HCT116 (cell line): ENCODE results near the gene IDI1. TPM values are rescaled to one million over a fixed set of nuclear protein-coding genes. Genes with fewer than 3 reads are reported as not detected.

Experiments
- ATAC-seq: fragments of 200-7000 bp; cut with Tn5 transposase; 2 replicates; pipeline ENCODE4 v1.9.1; 2020; ENCODE audit warnings: mild to moderate bottlenecking, moderate library complexity
- BruUV-seq: library from RNA; stranded (reverse); fragments of 400-500 nt; replicated peaks from 2 replicates; lab custom pipeline; 2021; lab: Mats Ljungman, UMichigan
- CTCF ChIA-PET: fragments of 300-600 bp; sonication (Branson Sonifier 250); formaldehyde crosslinking; loops from one replicate; lab custom pipeline; 2021; ENCODE audit warnings: antibody characterized with exemption; lab: Charles Lee
- POLR2A ChIA-PET: fragments of 300-600, 350-600 bp; sonication (Branson Sonifier 250); formaldehyde crosslinking; loops from one replicate; lab custom pipeline; 2021; ENCODE audit warnings: antibody characterized with exemption; lab: Charles Lee
- RAD21 ChIA-PET, 2 experiments: fragments of 300-600 bp; sonication (Branson Sonifier 250); formaldehyde crosslinking; loops; one replicate each; lab custom pipeline; 2023; ENCODE audit warnings: low total read pairs in 2 of 2; ENCODE audit not compliant: uncharacterized antibody in 2 of 2, unreplicated experiment in 2 of 2, low non-redundant PET in 1 of 2; lab: Charles Lee
- DNase-seq: peaks from one replicate; pipeline ENCODE4 v3.0.0-alpha.2; 2010; ENCODE audit warnings: low read depth, low spot score
- H2AFZ ChIP-seq: fragments of 200-600 bp; shearing (Covaris generic), sonication (generic); 2 replicates; pipeline ENCODE4 v1.6.1; 2017; ENCODE audit warnings: low read depth, mixed run types, mixed read lengths, antibody characterized with exemption, low read length; ENCODE audit not compliant: poor library complexity, severe bottlenecking
- H3K27ac ChIP-seq: 2 replicates; pipeline ENCODE4 v1.5.1; 2012; ENCODE audit warnings: low read depth, low read length
- H3K27me3 ChIP-seq: fragments of 200-600 bp; sonication (generic); 2 replicates; pipeline ENCODE4 v1.6.1; 2016; ENCODE audit warnings: mixed run types, low read length, mixed read lengths; ENCODE audit not compliant: insufficient read depth
- H3K36me3 ChIP-seq, 2 experiments: fragments of 200-500 bp in 1 of 2; fragments of 200-600 bp in 1 of 2; sonication (Bioruptor generic) in 1 of 2; sonication (generic) in 1 of 2; 2 replicates each; pipeline versions ENCODE4 v1.5.1 to v1.6.1; 2014 to 2016; ENCODE audit warnings: low read length in 2 of 2, inconsistent platforms in 1 of 2, mixed read lengths in 1 of 2, mixed run types in 1 of 2; ENCODE audit not compliant: insufficient read depth in 2 of 2, control insufficient read depth in 1 of 2
- H3K4me1 ChIP-seq, 2 experiments: fragments of 200-600 bp in 1 of 2; sonication (generic) in 1 of 2; 2 replicates each; pipeline versions ENCODE4 v1.5.1 to v1.6.1; 2012 to 2017; ENCODE audit warnings: low read length in 2 of 2, inconsistent platforms in 1 of 2, mild to moderate bottlenecking in 1 of 2, mixed read lengths in 1 of 2, mixed run types in 1 of 2, moderate library complexity in 1 of 2; ENCODE audit not compliant: insufficient read depth in 2 of 2, control insufficient read depth in 1 of 2
- H3K4me2 ChIP-seq: fragments of 200-600 bp; sonication (generic); 2 replicates; pipeline ENCODE4 v1.6.1; 2017; ENCODE audit warnings: mixed run types, low read length, mixed read lengths
- H3K4me3 ChIP-seq, 2 experiments: fragments of 200-600 bp in 1 of 2; sonication (generic) in 1 of 2; replicated peaks in 1 of 2; 2 replicates each; pipeline ENCODE4 v1.5.1; 2011 to 2016; ENCODE audit warnings: low read length in 2 of 2, control low read depth in 1 of 2, low read depth in 1 of 2, mild to moderate bottlenecking in 1 of 2, mixed read lengths in 1 of 2, mixed run types in 1 of 2
- H3K79me2 ChIP-seq: fragments of 200-600 bp; sonication (generic); 2 replicates; pipeline ENCODE4 v1.6.1; 2017; ENCODE audit warnings: mild to moderate bottlenecking, mixed run types, low read length, moderate library complexity, mixed read lengths; ENCODE audit not compliant: insufficient read depth
- H3K9ac ChIP-seq: fragments of 200-600 bp; sonication (generic); 2 replicates; pipeline ENCODE4 v1.6.1; 2016; ENCODE audit warnings: low read length, mixed read lengths
- H3K9me2 ChIP-seq: fragments of 200-600 bp; sonication (generic), shearing (Covaris generic); 2 replicates; pipeline ENCODE4 v1.6.1; 2017; ENCODE audit warnings: mixed run types, mild to moderate bottlenecking, moderate library complexity; ENCODE audit not compliant: insufficient read depth
- H3K9me3 ChIP-seq, 2 experiments: fragments of 200-500 bp in 1 of 2; fragments of 200-600 bp in 1 of 2; sonication (Bioruptor generic) in 1 of 2; sonication (generic) in 1 of 2; 2 replicates each; pipeline ENCODE4 v1.6.1; 2014 to 2017; ENCODE audit warnings: low read length in 2 of 2, mixed read lengths in 2 of 2, inconsistent platforms in 1 of 2, low read depth in 1 of 2, mild to moderate bottlenecking in 1 of 2, mixed run types in 1 of 2, moderate library complexity in 1 of 2; ENCODE audit not compliant: control insufficient read depth in 1 of 2, insufficient read depth in 1 of 2
- H4K20me1 ChIP-seq: fragments of 200-600 bp; sonication (generic), shearing (Covaris generic); 2 replicates; pipeline ENCODE4 v1.6.1; 2017; ENCODE audit warnings: mixed run types, mild to moderate bottlenecking, moderate library complexity; ENCODE audit not compliant: insufficient read depth
- CBX3 ChIP-seq: IDR thresholded peaks from 2 replicates; pipeline ENCODE4 v1.6.1; 2012; ENCODE audit warnings: low read depth
- CEBPB ChIP-seq: IDR thresholded peaks from 2 replicates; pipeline ENCODE4 v1.6.1; 2012; ENCODE audit warnings: low read depth
- EGR1 ChIP-seq: IDR thresholded peaks from 2 replicates; pipeline ENCODE4 v1.6.1; 2012; ENCODE audit warnings: low read depth
- ELF1 ChIP-seq: IDR thresholded peaks from 2 replicates; pipeline ENCODE4 v1.6.1; 2012; ENCODE audit warnings: low read depth, borderline replicate concordance
- EZH2 ChIP-seq: fragments of 200-600 bp; sonication (generic); IDR thresholded peaks from 2 replicates; pipeline ENCODE4 v1.6.1; 2017; ENCODE audit warnings: antibody characterized with exemption, mixed run types
- EZH2phosphoT487 ChIP-seq: fragments of 200-600 bp; IDR thresholded peaks from 2 replicates; pipeline ENCODE4 v1.6.1; 2018; ENCODE audit warnings: antibody characterized with exemption, borderline replicate concordance
- FOSL1 ChIP-seq: IDR thresholded peaks from 2 replicates; pipeline ENCODE4 v1.6.1; 2012; ENCODE audit warnings: low read depth
- JUND ChIP-seq: IDR thresholded peaks from 2 replicates; pipeline ENCODE4 v1.6.1; 2012
- POLR2A ChIP-seq: IDR thresholded peaks from 2 replicates; pipeline ENCODE4 v1.7.0; 2011; ENCODE audit warnings: borderline replicate concordance; ENCODE audit not compliant: insufficient read depth, insufficient read length; ENCODE audit errors: extremely low read depth
- RAD21 ChIP-seq: IDR thresholded peaks from 2 replicates; pipeline ENCODE4 v1.6.1; 2012; ENCODE audit warnings: low read depth, mild to moderate bottlenecking
- SIN3A ChIP-seq: IDR thresholded peaks from 2 replicates; pipeline ENCODE4 v1.6.1; 2012; ENCODE audit warnings: low read depth
- SP1 ChIP-seq: IDR thresholded peaks from 2 replicates; pipeline ENCODE4 v1.6.1; 2012; ENCODE audit warnings: low read depth
- SRF ChIP-seq: IDR thresholded peaks from 2 replicates; pipeline ENCODE4 v1.6.1; 2012; ENCODE audit warnings: low read depth
- TCF7L2 ChIP-seq: IDR thresholded peaks from 2 replicates; pipeline ENCODE4 v1.7.0; 2011; ENCODE audit warnings: borderline replicate concordance, inconsistent platforms; ENCODE audit not compliant: insufficient read depth, insufficient read length; ENCODE audit errors: extremely low read depth
- YY1 ChIP-seq: IDR thresholded peaks from 2 replicates; pipeline ENCODE4 v1.6.1; 2011; ENCODE audit warnings: low read length, low read depth, moderate library complexity, mild to moderate bottlenecking; ENCODE audit not compliant: insufficient replicate concordance; ENCODE audit errors: extremely low read depth
- intact Hi-C: fragments of 100-400 bp; cut with micrococcal nuclease; formaldehyde crosslinking; loops from 2 replicates; pipeline ENCODE4 v1.10.0; 2022
- total RNA-seq: library from RNA; stranded (reverse); gene quantifications from one replicate; pipeline ENCODE4 v1.2.1, GENCODE V29; 2021; ENCODE audit not compliant: unreplicated experiment
- TF ChIP-seq, protein P1 (sequence below): IDR thresholded peaks from 2 replicates; pipeline ENCODE4 v1.6.1; 2012
- TF ChIP-seq, protein P2 (sequence below): IDR thresholded peaks from 2 replicates; pipeline ENCODE4 v1.6.1; 2011; ENCODE audit warnings: mild to moderate bottlenecking, low read length, moderate library complexity; ENCODE audit not compliant: insufficient replicate concordance; ENCODE audit errors: extremely low read depth
- TF ChIP-seq, protein P3 (sequence below): IDR thresholded peaks from 2 replicates; pipeline ENCODE4 v1.6.1; 2012
- TF ChIP-seq, protein P4 (sequence below), 3 experiments: fragments of 200-600 bp in 1 of 3; sonication (generic) in 1 of 3; IDR thresholded peaks in 2 of 3; conservative IDR thresholded peaks in 1 of 3; 2 replicates each; pipeline ENCODE4 v1.5.1; 2012 to 2017; ENCODE audit warnings: low read depth in 2 of 3, low read length in 2 of 3, antibody characterized with exemption in 1 of 3, borderline replicate concordance in 1 of 3, control low read depth in 1 of 3, mild to moderate bottlenecking in 1 of 3, mixed read lengths in 1 of 3, mixed run types in 1 of 3, moderate library complexity in 1 of 3; ENCODE audit not compliant: insufficient read depth in 1 of 3
- TF ChIP-seq, protein P5 (sequence below): IDR thresholded peaks from 2 replicates; pipeline ENCODE4 v1.6.1; 2012; ENCODE audit warnings: low read depth

The IDI1 gene
- total RNA-seq, 1 experiment from 2014 or later: 37.8 TPM

DNA sequence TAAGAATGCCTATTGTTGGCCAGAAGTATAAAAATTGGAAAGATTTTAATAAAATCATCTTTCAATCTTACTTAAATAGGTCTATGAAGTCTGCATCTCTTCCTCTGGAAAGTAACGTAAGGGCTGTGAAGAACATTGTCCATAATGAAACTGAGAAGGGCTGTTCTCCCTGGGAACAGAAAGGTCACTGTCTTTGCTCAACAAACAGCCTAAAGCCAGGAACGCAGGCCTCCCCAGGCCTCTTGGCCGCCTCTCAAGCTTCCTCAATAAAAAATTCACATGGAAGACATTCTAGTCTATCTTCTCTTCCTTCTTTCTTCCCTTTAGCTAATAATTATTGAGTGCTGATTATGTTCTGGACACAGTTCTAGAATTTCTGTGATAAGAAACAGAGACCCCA lies 14.2 kb downstream of the IDI1 start:
- Histone ChIP-seq H3K4me3 (no peak overlapping the region), H2AFZ (no peak overlapping the region), H3K36me3 (peaks cover under 1 to 3% of the 10 kb centered on the region in 2 experiments; a peak in 2 of 4 replicates), H3K4me1 (0 out of 4 replicates have a peak, but pooled peaks cover 0 to 3% of the 10 kb centered on the region in 2 experiments), H4K20me1 (no peaks in the 10 kb centered on the region), H3K9me3 (no peaks in the 10 kb centered on the region), H3K9ac (no peak overlapping the region), H3K4me2 (no peak overlapping the region), H3K9me2 (no peaks in the 10 kb centered on the region), H3K27me3 (no peaks in the 10 kb centered on the region), H3K27ac (no peak overlapping the region), H3K79me2 (no peaks in the 10 kb centered on the region)
- ChIA-PET RAD21 (no interaction called here), POLR2A (no interaction called here), CTCF (no interaction called here)
- TF ChIP-seq, protein P1, sequence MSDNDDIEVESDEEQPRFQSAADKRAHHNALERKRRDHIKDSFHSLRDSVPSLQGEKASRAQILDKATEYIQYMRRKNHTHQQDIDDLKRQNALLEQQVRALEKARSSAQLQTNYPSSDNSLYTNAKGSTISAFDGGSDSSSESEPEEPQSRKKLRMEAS: no peak
- TF ChIP-seq POLR2A (no peak), TCF7L2 (no peak), RAD21 (no peak), ELF1 (no peak), EGR1 (no peak), SRF (no peak), CBX3 (no peak), JUND (no peak), SP1 (no peak), SIN3A (no peak), EZH2 (no peak), EZH2phosphoT487 (no peak), YY1 (no peak), FOSL1 (no peak), CEBPB (no peak)
- TF ChIP-seq, protein P2, sequence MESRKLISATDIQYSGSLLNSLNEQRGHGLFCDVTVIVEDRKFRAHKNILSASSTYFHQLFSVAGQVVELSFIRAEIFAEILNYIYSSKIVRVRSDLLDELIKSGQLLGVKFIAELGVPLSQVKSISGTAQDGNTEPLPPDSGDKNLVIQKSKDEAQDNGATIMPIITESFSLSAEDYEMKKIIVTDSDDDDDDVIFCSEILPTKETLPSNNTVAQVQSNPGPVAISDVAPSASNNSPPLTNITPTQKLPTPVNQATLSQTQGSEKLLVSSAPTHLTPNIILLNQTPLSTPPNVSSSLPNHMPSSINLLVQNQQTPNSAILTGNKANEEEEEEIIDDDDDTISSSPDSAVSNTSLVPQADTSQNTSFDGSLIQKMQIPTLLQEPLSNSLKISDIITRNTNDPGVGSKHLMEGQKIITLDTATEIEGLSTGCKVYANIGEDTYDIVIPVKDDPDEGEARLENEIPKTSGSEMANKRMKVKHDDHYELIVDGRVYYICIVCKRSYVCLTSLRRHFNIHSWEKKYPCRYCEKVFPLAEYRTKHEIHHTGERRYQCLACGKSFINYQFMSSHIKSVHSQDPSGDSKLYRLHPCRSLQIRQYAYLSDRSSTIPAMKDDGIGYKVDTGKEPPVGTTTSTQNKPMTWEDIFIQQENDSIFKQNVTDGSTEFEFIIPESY: no peak
- TF ChIP-seq, protein P3, sequence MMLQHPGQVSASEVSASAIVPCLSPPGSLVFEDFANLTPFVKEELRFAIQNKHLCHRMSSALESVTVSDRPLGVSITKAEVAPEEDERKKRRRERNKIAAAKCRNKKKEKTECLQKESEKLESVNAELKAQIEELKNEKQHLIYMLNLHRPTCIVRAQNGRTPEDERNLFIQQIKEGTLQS: no peak
- TF ChIP-seq, protein P4, sequence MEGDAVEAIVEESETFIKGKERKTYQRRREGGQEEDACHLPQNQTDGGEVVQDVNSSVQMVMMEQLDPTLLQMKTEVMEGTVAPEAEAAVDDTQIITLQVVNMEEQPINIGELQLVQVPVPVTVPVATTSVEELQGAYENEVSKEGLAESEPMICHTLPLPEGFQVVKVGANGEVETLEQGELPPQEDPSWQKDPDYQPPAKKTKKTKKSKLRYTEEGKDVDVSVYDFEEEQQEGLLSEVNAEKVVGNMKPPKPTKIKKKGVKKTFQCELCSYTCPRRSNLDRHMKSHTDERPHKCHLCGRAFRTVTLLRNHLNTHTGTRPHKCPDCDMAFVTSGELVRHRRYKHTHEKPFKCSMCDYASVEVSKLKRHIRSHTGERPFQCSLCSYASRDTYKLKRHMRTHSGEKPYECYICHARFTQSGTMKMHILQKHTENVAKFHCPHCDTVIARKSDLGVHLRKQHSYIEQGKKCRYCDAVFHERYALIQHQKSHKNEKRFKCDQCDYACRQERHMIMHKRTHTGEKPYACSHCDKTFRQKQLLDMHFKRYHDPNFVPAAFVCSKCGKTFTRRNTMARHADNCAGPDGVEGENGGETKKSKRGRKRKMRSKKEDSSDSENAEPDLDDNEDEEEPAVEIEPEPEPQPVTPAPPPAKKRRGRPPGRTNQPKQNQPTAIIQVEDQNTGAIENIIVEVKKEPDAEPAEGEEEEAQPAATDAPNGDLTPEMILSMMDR (IDR thresholded peaks at IDR 0.05 in 2 of 3, conservative IDR thresholded peaks at IDR 0.05 in 1 of 3; ENCODE audit: borderline replicate concordance in 1 of 3, insufficient read depth in 1 of 3, low read depth in 2 of 3, low read length in 2 of 3): no peak
- TF ChIP-seq, protein P5, sequence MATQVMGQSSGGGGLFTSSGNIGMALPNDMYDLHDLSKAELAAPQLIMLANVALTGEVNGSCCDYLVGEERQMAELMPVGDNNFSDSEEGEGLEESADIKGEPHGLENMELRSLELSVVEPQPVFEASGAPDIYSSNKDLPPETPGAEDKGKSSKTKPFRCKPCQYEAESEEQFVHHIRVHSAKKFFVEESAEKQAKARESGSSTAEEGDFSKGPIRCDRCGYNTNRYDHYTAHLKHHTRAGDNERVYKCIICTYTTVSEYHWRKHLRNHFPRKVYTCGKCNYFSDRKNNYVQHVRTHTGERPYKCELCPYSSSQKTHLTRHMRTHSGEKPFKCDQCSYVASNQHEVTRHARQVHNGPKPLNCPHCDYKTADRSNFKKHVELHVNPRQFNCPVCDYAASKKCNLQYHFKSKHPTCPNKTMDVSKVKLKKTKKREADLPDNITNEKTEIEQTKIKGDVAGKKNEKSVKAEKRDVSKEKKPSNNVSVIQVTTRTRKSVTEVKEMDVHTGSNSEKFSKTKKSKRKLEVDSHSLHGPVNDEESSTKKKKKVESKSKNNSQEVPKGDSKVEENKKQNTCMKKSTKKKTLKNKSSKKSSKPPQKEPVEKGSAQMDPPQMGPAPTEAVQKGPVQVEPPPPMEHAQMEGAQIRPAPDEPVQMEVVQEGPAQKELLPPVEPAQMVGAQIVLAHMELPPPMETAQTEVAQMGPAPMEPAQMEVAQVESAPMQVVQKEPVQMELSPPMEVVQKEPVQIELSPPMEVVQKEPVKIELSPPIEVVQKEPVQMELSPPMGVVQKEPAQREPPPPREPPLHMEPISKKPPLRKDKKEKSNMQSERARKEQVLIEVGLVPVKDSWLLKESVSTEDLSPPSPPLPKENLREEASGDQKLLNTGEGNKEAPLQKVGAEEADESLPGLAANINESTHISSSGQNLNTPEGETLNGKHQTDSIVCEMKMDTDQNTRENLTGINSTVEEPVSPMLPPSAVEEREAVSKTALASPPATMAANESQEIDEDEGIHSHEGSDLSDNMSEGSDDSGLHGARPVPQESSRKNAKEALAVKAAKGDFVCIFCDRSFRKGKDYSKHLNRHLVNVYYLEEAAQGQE: no peak
- BruUV-seq: no TSS peak
- intact Hi-C loops: no loop called here
- no peak for DNase-seq
- no peak for ATAC-seq
